K562 (cell line): ENCODE measurements around the gene NPC1. TPM values are rescaled to one million over a fixed set of nuclear protein-coding genes. Genes with fewer than 3 reads are reported as not detected.

Experiments
- CREB1 ChIP-seq, 2 experiments: sonication (generic) in 1 of 2; formaldehyde crosslinking in 1 of 2; IDR thresholded peaks; 2 replicates each; pipeline versions ENCODE4 v1.6.1 to v1.8.0; 2012 to 2022; ENCODE audit warnings: inconsistent platforms in 1 of 2, mild to moderate bottlenecking in 1 of 2, missing genetic modification reagents in 1 of 2, moderate library complexity in 1 of 2
- ESRRA ChIP-seq: fragments of 450-650 bp; IDR thresholded peaks from 2 replicates; pipeline ENCODE4 v1.6.1; 2014; ENCODE audit warnings: low read depth, mild to moderate bottlenecking, moderate library complexity, borderline replicate concordance
- KAT7 ChIP-seq: sonication (generic); formaldehyde crosslinking; IDR thresholded peaks from 2 replicates; pipeline ENCODE4 v1.8.0; 2022; ENCODE audit warnings: missing genetic modification reagents, mild to moderate bottlenecking, borderline replicate concordance
- KLF1 ChIP-seq: fragments of 450-650 bp; IDR thresholded peaks from 2 replicates; pipeline ENCODE4 v1.6.1; 2016; ENCODE audit warnings: missing genetic modification characterization, missing compliant biosample characterization
- LARP7 ChIP-seq: fragments of 450-650 bp; IDR thresholded peaks from 2 replicates; pipeline ENCODE4 v1.6.1; 2016
- MTA2 ChIP-seq: fragments of 450-650 bp; IDR thresholded peaks from 2 replicates; pipeline ENCODE4 v1.6.1; 2016; ENCODE audit warnings: low read depth
- OTX1 ChIP-seq: fragments of 450-650 bp; formaldehyde crosslinking; IDR thresholded peaks from 2 replicates; pipeline ENCODE4 v1.4.0; 2022; ENCODE audit warnings: mild to moderate bottlenecking
- RBM17 ChIP-seq: fragments of 200-400 bp; formaldehyde crosslinking; IDR thresholded peaks from 2 replicates; pipeline ENCODE4 v1.6.1; 2017; ENCODE audit warnings: low read depth, mild to moderate bottlenecking, low read length, borderline replicate concordance
- RBM22 ChIP-seq: fragments of 200-400 bp; formaldehyde crosslinking; IDR thresholded peaks from 2 replicates; pipeline ENCODE4 v1.6.1; 2018; ENCODE audit warnings: low read length, low read depth; ENCODE audit not compliant: poor library complexity, severe bottlenecking
- SMAD2 ChIP-seq: fragments of 150-350 bp; IDR thresholded peaks from 2 replicates; pipeline ENCODE4 v1.6.1; 2014; ENCODE audit warnings: low read depth, mild to moderate bottlenecking, low read length
- SMC3 ChIP-seq: conservative IDR thresholded peaks from 2 replicates; pipeline ENCODE4 v1.6.1; 2011; ENCODE audit warnings: low read depth, low read length, improper control_type of control experiment; ENCODE audit not compliant: insufficient read depth
- SUPT5H ChIP-seq: fragments of 450-650 bp; IDR thresholded peaks from 2 replicates; pipeline ENCODE4 v1.6.1; 2016
- USF1 ChIP-seq: sonication (generic); formaldehyde crosslinking; IDR thresholded peaks from 2 replicates; pipeline ENCODE4 v1.9.0; 2022; ENCODE audit warnings: mild to moderate bottlenecking, missing genetic modification reagents
- USF2 ChIP-seq: sonication (generic); formaldehyde crosslinking; IDR thresholded peaks from 2 replicates; pipeline ENCODE4 v1.5.0; 2020; ENCODE audit warnings: missing genetic modification reagents
- ZNF41 ChIP-seq: fragments of 250-450 bp; sonication (Bioruptor Pico); conservative IDR thresholded peaks from 2 replicates; pipeline ENCODE4 v1.4.0; 2020; ENCODE audit warnings: mild to moderate bottlenecking
- ZNF57 ChIP-seq: fragments of 450-650 bp; formaldehyde crosslinking; IDR thresholded peaks from 2 replicates; pipeline ENCODE4 v1.4.0; 2020; ENCODE audit warnings: mild to moderate bottlenecking, moderate library complexity
- polyA plus RNA-seq, 8 experiments: library from polyadenylated mRNA; depleted of rRNA in 4 of 8; stranded (reverse) in 5 of 8; unstranded in 3 of 8; fragments of >200 nt; fragmentation: Nextera tagmentation in 2 of 8; fragmentation: Illumina TruSeq in 1 of 8; extraction: Ambion mirVana in 2 of 8; extraction: Trizol in 1 of 8; gene quantifications; 2 replicates each; pipeline versions ENCODE4 v1.2.1 to v1.2.3, GENCODE V29; 2011 to 2014; ENCODE audit warnings: inconsistent platforms in 1 of 8, missing spikeins in 1 of 8
- total RNA-seq, 7 experiments: library from RNA; depleted of rRNA in 6 of 7; stranded (reverse); fragments of >200 nt in 6 of 7; fragmentation: Illumina TruSeq in 2 of 7; extraction: Trizol in 2 of 7; gene quantifications; 2 replicates each; pipeline versions ENCODE4 v1.2.1 to v1.2.3, GENCODE V29; 2011 to 2021; ENCODE audit warnings: low replicate concordance in 1 of 7
- TF ChIP-seq, protein P1 (sequence below): fragments of 450-650 bp; formaldehyde crosslinking; IDR thresholded peaks from 2 replicates; pipeline ENCODE4 v1.4.0; 2020; ENCODE audit warnings: mild to moderate bottlenecking, moderate library complexity
- TF ChIP-seq, protein P2 (sequence below): fragments of 200-800 bp; sonication (Bioruptor generic); IDR thresholded peaks from 2 replicates; pipeline ENCODE4 v1.6.1; 2017; ENCODE audit warnings: missing genetic modification characterization, missing compliant biosample characterization
- TF ChIP-seq, protein P3 (sequence below): fragments of 450-650 bp; formaldehyde crosslinking; IDR thresholded peaks from 2 replicates; pipeline ENCODE4 v1.4.0; 2020; ENCODE audit warnings: mild to moderate bottlenecking, moderate library complexity
- TF ChIP-seq, protein P4 (sequence below), 2 experiments: fragments of 250-450 bp in 1 of 2; fragments of 450-650 bp in 1 of 2; sonication (Bioruptor Pico) in 1 of 2; IDR thresholded peaks; 2 replicates each; pipeline versions ENCODE4 v1.6.1 to v1.8.0; 2016 to 2021; ENCODE audit warnings: mild to moderate bottlenecking in 2 of 2, moderate library complexity in 2 of 2, missing compliant biosample characterization in 1 of 2, missing genetic modification characterization in 1 of 2

The NPC1 gene
- total and polyA plus RNA-seq, 9 of the 15 experiments (the other 6 are each of a cell fraction or from before 2014, with no cell fraction given): 17.1 to 45.9 (median 27.6) TPM

DNA sequence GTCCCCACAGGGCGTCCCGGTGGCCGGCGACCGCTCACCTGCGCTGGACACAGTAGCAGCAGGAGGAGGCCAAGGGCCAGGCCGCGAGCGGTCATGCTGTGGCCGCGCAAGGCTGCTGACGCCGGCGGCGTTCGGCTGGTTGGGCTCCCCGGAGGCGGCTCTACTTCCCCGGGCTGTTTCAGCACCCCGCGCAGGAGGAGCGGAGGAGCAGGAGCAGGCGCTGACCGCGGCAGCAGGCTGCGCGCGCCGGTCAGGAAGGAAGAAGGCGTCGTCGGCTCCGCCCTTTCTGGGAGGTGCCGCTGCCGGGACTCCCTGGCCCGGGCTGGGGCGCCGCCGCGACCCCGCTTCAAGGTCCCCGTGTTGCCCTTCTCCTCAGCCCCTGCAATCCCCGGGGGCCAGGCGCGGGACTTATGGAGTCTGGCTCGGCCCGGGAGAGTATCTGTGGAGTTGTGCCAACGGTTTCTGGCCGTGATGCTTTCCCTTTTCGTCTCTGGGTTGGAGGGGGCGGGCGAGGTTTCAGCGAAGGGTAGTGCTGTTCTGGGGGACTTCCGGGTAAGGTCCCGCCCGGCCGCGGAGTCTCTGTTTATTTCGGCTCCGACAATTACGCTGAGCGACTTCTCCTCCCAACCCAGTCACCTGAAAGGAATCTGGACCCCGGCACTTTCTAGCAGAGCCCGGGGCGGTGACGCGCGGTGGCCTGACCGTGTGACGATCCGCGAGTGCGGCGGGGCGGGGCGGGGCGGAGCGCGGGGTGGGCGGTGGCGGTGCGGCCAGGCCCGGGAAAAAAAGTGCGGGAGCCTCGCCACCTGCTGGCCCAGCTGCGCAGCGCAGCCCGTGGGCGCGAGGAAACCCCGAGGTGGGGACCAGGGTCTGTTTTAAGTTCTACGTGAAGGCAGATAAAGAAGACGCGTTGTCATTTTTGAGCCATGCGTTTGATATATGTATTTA is at the start of gene NPC1 (continued):
- TF ChIP-seq, protein P1, sequence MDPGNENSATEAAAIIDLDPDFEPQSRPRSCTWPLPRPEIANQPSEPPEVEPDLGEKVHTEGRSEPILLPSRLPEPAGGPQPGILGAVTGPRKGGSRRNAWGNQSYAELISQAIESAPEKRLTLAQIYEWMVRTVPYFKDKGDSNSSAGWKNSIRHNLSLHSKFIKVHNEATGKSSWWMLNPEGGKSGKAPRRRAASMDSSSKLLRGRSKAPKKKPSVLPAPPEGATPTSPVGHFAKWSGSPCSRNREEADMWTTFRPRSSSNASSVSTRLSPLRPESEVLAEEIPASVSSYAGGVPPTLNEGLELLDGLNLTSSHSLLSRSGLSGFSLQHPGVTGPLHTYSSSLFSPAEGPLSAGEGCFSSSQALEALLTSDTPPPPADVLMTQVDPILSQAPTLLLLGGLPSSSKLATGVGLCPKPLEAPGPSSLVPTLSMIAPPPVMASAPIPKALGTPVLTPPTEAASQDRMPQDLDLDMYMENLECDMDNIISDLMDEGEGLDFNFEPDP (CRISPR knock-in tag): no peak
- TF ChIP-seq CREB1 (IDR thresholded peaks at IDR 0.05) (peak; percentile 79), CREB1 (CRISPR knock-in tag; IDR thresholded peaks at IDR 0.05) (peak; percentile 29), OTX1 (CRISPR knock-in tag) (peak; percentile 85), ZNF57 (CRISPR knock-in tag) (0 out of 2 replicates have a peak, but pooled peaks have one; percentile 54), USF2 (0 out of 2 replicates have a peak, but pooled peaks have one; percentile 8), RBM17 (no peak), LARP7 (no peak), KAT7 (CRISPR knock-in tag) (peak; percentile 72; the same call in 1 of the 2 replicates), ESRRA (peak; percentile 61; the same call in 1 of the 2 replicates), RBM22 (no peak), SMAD2 (no peak), ZNF41 (CRISPR knock-in tag) (no peak), SMC3 (peak; percentile 84), USF1 (CRISPR knock-in tag) (no peak), SUPT5H (peak; percentile 94), MTA2 (no peak), KLF1 (tag) (0 out of 2 replicates have a peak, but pooled peaks have one; percentile 32)
- TF ChIP-seq, protein P2, sequence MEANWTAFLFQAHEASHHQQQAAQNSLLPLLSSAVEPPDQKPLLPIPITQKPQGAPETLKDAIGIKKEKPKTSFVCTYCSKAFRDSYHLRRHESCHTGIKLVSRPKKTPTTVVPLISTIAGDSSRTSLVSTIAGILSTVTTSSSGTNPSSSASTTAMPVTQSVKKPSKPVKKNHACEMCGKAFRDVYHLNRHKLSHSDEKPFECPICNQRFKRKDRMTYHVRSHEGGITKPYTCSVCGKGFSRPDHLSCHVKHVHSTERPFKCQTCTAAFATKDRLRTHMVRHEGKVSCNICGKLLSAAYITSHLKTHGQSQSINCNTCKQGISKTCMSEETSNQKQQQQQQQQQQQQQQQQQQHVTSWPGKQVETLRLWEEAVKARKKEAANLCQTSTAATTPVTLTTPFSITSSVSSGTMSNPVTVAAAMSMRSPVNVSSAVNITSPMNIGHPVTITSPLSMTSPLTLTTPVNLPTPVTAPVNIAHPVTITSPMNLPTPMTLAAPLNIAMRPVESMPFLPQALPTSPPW (CRISPR knock-in tag): peak; percentile 95
- TF ChIP-seq, protein P3, sequence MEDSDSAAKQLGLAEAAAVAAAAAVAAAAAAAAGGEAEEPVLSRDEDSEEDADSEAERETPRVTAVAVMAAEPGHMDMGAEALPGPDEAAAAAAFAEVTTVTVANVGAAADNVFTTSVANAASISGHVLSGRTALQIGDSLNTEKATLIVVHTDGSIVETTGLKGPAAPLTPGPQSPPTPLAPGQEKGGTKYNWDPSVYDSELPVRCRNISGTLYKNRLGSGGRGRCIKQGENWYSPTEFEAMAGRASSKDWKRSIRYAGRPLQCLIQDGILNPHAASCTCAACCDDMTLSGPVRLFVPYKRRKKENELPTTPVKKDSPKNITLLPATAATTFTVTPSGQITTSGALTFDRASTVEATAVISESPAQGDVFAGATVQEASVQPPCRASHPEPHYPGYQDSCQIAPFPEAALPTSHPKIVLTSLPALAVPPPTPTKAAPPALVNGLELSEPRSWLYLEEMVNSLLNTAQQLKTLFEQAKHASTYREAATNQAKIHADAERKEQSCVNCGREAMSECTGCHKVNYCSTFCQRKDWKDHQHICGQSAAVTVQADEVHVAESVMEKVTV (CRISPR knock-in tag): peak; percentile 66
- TF ChIP-seq, protein P4, sequence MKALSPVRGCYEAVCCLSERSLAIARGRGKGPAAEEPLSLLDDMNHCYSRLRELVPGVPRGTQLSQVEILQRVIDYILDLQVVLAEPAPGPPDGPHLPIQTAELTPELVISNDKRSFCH (CRISPR knock-in tag; IDR thresholded peaks at IDR 0.05): no peak
- TF ChIP-seq, protein P4 (tag; IDR thresholded peaks at IDR 0.05): no peak
